Stimulated activated CD4-positive, alpha-beta T cell treated with anti-CD3 and anti-CD28 coated beads, Interleukin-2, amount 100 ng/mL, for 4 hours (primary cell): ENCODE data around the gene LIMCH1.

Experiments
- DNase-seq: peaks from one replicate; pipeline ENCODE4 v3.0.0-alpha.2; 2020; ENCODE audit warnings: low read depth

Gene LIMCH1

GRCh38 chr4:41561244-41561643, 23.3 kb downstream of the LIMCH1 start:
- no peak for DNase-seq

- no peak for DNase-seq
Observed at GRCh38 chr4:41567186-41567585, 29.2 kb downstream of the LIMCH1 start.

GRCh38 chr4:41568363-41568762, 30.4 kb downstream of the LIMCH1 start:
- DNase-seq: no peak

- DNase-seq: no peak
Observed at GRCh38 chr4:41569961-41570360, 32.0 kb downstream of the LIMCH1 start.

- DNase-seq: no peak
Observed at GRCh38 chr4:41571422-41571821, 33.5 kb downstream of the LIMCH1 start.

- DNase-seq: no peak
Observed at GRCh38 chr4:41572516-41572915, 34.6 kb downstream of the LIMCH1 start.

- DNase-seq: no peak
Observed at GRCh38 chr4:41572956-41573355, 35.0 kb downstream of the LIMCH1 start.

GRCh38 chr4:41573502-41574001, 35.6 kb downstream of the LIMCH1 start:
- DNase-seq: no peak

GRCh38 chr4:41575207-41575606, 37.2 kb downstream of the LIMCH1 start:
- no peak for DNase-seq

- DNase-seq: no peak
Observed at GRCh38 chr4:41575665-41576064, 37.7 kb downstream of the LIMCH1 start.

- no peak for DNase-seq
Observed at GRCh38 chr4:41579043-41579442, 41.1 kb downstream of the LIMCH1 start.

- DNase-seq: no peak
Observed at GRCh38 chr4:41579526-41579925, 41.6 kb downstream of the LIMCH1 start.

GRCh38 chr4:41580007-41580406, 42.0 kb downstream of the LIMCH1 start:
- DNase-seq: no peak

- no peak for DNase-seq
Observed at GRCh38 chr4:41586675-41587225, 48.8 kb downstream of the LIMCH1 start.

GRCh38 chr4:41587286-41587685, 49.3 kb downstream of the LIMCH1 start:
- DNase-seq: no peak

GRCh38 chr4:41590591-41590990, 52.6 kb downstream of the LIMCH1 start:
- DNase-seq: no peak

- DNase-seq: no peak
Observed at GRCh38 chr4:41594432-41594831, 56.5 kb downstream of the LIMCH1 start.

GRCh38 chr4:41597494-41597893, 59.5 kb downstream of the LIMCH1 start:
- DNase-seq: no peak

- no peak for DNase-seq
Observed at GRCh38 chr4:41598580-41598979, 60.6 kb downstream of the LIMCH1 start.

- DNase-seq: no peak
Observed at GRCh38 chr4:41599192-41599786, 61.3 kb downstream of the LIMCH1 start.

GRCh38 chr4:41600243-41600912, 62.4 kb downstream of the LIMCH1 start:
- DNase-seq: no peak

GRCh38 chr4:41601025-41601424, 63.1 kb downstream of the LIMCH1 start:
- no peak for DNase-seq

- DNase-seq: no peak
Observed at GRCh38 chr4:41602113-41602512, 64.2 kb downstream of the LIMCH1 start.
